Skin epidermis (tissue), 12 donors: ENCODE results near the gene STT3B.

Experiments used
- H3K27ac ChIP-seq, 21 experiments: fragments of 200-600 bp; sonication (generic) in 11 of 21; one replicate each; pipeline ENCODE4 v1.5.0; 2020; ENCODE audit warnings: mild to moderate bottlenecking in 3 of 21, inconsistent platforms in 2 of 21, moderate library complexity in 2 of 21
- H3K4me3 ChIP-seq, 7 experiments: fragments of 200-600 bp; sonication (generic) in 2 of 7; one replicate each; pipeline ENCODE4 v1.5.0; 2020; ENCODE audit warnings: inconsistent platforms in 2 of 7, mild to moderate bottlenecking in 2 of 7, moderate library complexity in 1 of 7

STT3B gene

DNA sequence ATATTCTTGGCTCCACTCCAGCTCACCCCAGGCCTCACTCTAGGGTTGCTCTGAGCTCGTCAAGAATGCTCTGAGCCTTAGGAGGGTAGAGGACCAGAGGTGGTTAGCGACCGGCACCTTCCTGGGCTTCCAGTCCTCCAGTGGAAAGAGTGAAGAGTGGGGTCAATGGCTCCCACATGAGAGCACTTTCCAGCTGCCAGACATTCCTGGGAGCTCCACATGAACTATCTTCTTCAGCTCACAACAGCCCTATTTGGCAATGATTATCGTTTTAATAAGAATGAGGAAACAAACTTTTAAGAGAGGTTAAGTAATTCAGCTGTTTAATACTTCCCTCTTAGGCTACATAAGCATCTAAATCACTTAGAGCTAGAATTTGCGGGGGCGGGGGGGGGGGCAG, 139.3 kb downstream of the STT3B start:
- no peak overlapping the region for H3K27ac ChIP-seq

DNA sequence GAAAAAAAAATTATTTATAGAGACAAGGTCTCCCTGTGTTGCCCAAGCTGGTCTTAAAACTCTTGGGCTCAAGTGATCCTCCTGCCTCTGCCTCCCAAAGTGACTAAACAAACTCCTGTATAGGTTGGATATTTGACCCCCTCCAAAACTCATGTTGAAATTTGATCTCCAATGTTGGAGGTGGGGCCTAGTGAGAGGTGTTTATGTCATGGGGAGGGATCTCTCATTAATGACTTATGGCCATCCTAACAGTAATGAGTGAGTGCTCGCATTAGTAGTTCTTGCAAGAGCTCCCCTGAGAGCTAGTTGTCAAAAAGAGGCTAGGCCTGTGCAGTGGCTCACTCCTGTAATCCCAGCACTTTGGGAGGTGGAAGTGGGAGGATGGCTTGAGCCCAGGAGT, 141.2 kb downstream of the STT3B start:
- Histone ChIP-seq H3K4me3 (no peak overlapping the region), H3K27ac (no peak overlapping the region)

More for the DNA sequence above, 139.3 kb downstream of the STT3B start:
- no peak overlapping the region for H3K4me3 ChIP-seq

DNA sequence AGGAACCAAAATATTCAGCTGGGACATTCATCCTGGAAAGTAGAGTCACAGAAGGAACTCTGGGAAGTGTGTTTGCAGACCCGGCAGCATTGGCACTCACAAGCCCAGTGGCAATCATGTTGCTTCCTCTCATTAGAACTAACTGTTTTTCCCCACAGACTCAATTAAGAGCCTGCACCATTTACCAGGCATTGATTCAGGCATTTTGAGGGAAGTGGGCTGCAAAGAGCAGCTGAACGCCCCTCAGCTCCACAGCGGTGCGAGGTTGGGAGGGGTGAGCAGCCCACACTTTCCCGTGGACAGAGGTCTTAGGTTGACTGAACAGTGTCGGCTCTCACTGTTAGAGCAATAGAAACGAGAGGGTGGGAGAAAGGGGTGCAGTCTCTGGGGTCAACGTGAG, 143.8 kb downstream of the STT3B start:
- no peak overlapping the region for H3K27ac ChIP-seq
- H3K4me3 ChIP-seq, result no peak overlapping the region

DNA sequence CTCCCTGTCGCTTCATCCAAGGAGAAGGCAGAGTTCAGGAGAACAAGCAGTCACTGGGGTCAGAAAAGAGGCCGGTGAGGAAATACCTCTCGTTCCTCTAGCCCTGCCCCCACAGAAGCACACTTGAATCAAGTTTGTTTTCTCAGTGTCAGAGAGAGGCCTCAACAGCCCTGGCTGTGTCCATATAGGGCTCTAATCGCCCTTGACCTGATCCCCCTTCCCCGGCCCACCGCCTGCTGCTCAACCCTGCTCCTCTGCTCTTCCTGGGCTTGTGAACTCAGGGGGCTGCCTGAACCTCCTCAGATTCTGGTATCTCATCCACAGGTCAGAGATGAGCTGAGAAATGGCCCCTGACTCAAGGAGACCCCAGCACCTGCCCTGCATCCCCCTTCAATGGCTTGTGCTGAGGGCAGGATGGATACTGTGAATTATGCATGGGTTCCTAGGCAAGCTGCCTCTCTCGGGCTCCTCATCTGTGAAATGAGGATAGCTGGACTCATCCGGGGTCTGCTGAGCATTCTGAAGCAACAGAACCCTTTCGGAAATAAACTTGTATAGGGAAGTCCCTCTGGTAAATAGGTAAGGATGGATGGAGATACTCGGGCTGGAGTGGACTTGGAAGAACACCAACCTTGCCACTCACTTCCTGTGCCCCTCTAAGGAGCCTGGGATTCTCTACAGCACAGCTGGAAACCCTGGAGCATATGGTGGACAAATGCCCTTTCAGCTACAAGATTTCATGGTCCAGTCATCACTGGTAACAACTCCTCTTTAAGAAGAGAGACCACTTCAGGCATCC, 147.5 kb downstream of the STT3B start:
- H3K27ac ChIP-seq, result no peak overlapping the region
- no peak overlapping the region for H3K4me3 ChIP-seq
